ENCODE data around the gene DNMT3L.
"Not testable (repeated sequence)": the region's sequence is repeated elsewhere in the genome, so short reads cannot be mapped to it uniquely, and the experiment has no call there.

The DNMT3L gene

GRCh38 chr21:44255511-44255981 is 6.2 kb downstream of the DNMT3L start:
- H3K4me3 ChIP-seq (ENCODE audit: low read depth, low read length) = no peak overlapping the region
- TF ChIP-seq CTCF (IDR thresholded peaks at IDR 0.05; ENCODE audit: borderline replicate concordance, insufficient read depth, low read depth, low read length) = no peak

GRCh38 chr21:44253832-44254710 is 7.6 kb downstream of the DNMT3L start:
- TF ChIP-seq CTCF (IDR thresholded peaks at IDR 0.05; ENCODE audit: borderline replicate concordance, insufficient read depth, low read depth, low read length) = no peak
- no peak overlapping the region for H3K4me3 ChIP-seq (ENCODE audit: low read depth, low read length)

GRCh38 chr21:44249204-44250037 is 12.3 kb downstream of the DNMT3L start:
- H3K4me3 ChIP-seq (ENCODE audit: low read depth, low read length) = not testable (repeated sequence)

GRCh38 chr21:44247904-44248303 is 13.8 kb downstream of the DNMT3L start:
- H3K4me3 ChIP-seq (ENCODE audit: low read depth, low read length) = not testable (repeated sequence)

GRCh38 chr21:44243980-44244379 is 17.7 kb downstream of the DNMT3L start:
- not testable (repeated sequence) for H3K4me3 ChIP-seq (ENCODE audit: low read depth, low read length)

- H3K4me3 ChIP-seq (ENCODE audit: low read depth, low read length) = not testable (repeated sequence)
Observed at GRCh38 chr21:44241281-44241680, 20.4 kb downstream of the DNMT3L start.

GRCh38 chr21:44240842-44241241 is 20.9 kb downstream of the DNMT3L start, which contains the start of gene ICOSLG:
Gene ICOSLG, minus strand, starts transcription at chr21:44240943. Its CDS starts 126 bp downstream, at chr21:44240817.
- H3K4me3 ChIP-seq (ENCODE audit: low read depth, low read length) = not testable (repeated sequence)

GRCh38 chr21:44240353-44240752 is 21.3 kb downstream of the DNMT3L start:
- H3K4me3 ChIP-seq (ENCODE audit: low read depth, low read length) = not testable (repeated sequence)

- H3K4me3 ChIP-seq (ENCODE audit: low read depth, low read length) = not testable (repeated sequence)
Observed at GRCh38 chr21:44229561-44229960, 32.1 kb downstream of the DNMT3L start.

- H3K4me3 ChIP-seq (ENCODE audit: low read depth, low read length) = not testable (repeated sequence)
Observed at GRCh38 chr21:44228109-44228508, 33.6 kb downstream of the DNMT3L start.

GRCh38 chr21:44227614-44228013 is 34.1 kb downstream of the DNMT3L start:
- H3K4me3 ChIP-seq (ENCODE audit: low read depth, low read length) = not testable (repeated sequence)

- H3K4me3 ChIP-seq (ENCODE audit: low read depth, low read length) = not testable (repeated sequence)
Observed at GRCh38 chr21:44225605-44226004, 36.1 kb downstream of the DNMT3L start.

GRCh38 chr21:44223334-44223733 is 38.4 kb downstream of the DNMT3L start:
- not testable (repeated sequence) for H3K4me3 ChIP-seq (ENCODE audit: low read depth, low read length)

- H3K4me3 ChIP-seq (ENCODE audit: low read depth, low read length) = not testable (repeated sequence)
Observed at GRCh38 chr21:44220674-44221073, 41.0 kb downstream of the DNMT3L start.

- H3K4me3 ChIP-seq (ENCODE audit: low read depth, low read length) = not testable (repeated sequence)
Observed at GRCh38 chr21:44218461-44218860, 43.2 kb downstream of the DNMT3L start.

- not testable (repeated sequence) for H3K4me3 ChIP-seq (ENCODE audit: low read depth, low read length)
Observed at GRCh38 chr21:44211978-44212377, 49.7 kb downstream of the DNMT3L start.

- H3K4me3 ChIP-seq (ENCODE audit: low read depth, low read length) = not testable (repeated sequence)
Observed at GRCh38 chr21:44211574-44211973, 50.1 kb downstream of the DNMT3L start.
